IMR-90 (cell line): Measurements from ENCODE around the gene EBLN1. TPM values are rescaled to one million over a fixed set of nuclear protein-coding genes. Genes with fewer than 3 reads are reported as not detected.

Source experiments
- ATAC-seq: fragments of 200-7000 bp; cut with Tn5 transposase; 2 replicates; pipeline ENCODE4 v1.9.1; 2020; ENCODE audit warnings: low read depth, mild to moderate bottlenecking, moderate library complexity
- BruUV-seq: library from RNA; stranded (reverse); fragments of 400-500 nt; replicated peaks from 2 replicates; lab custom pipeline; 2021; lab: Mats Ljungman, UMichigan
- CTCF ChIA-PET: fragments of 300-600 bp; formaldehyde crosslinking; extraction: SDS; loops from one replicate; lab custom pipeline; 2021; ENCODE audit warnings: antibody characterized with exemption; lab: Yijun Ruan, JAX
- POLR2A ChIA-PET: fragments of 300-600 bp; sonication (Branson Sonifier 250); formaldehyde crosslinking; loops from one replicate; lab custom pipeline; 2022; ENCODE audit warnings: antibody characterized with exemption; ENCODE audit not compliant: unreplicated experiment; lab: Charles Lee
- DNase-seq: peaks from one replicate; pipeline ENCODE4 v3.0.0; 2013
- H2AFZ ChIP-seq: replicated peaks from 2 replicates; pipeline ENCODE3; 2013; ENCODE audit warnings: low read length, mild to moderate bottlenecking; ENCODE audit not compliant: poor library complexity
- H2AK5ac ChIP-seq: 2 replicates; pipeline ENCODE4 v1.6.1; 2013; ENCODE audit warnings: low read depth, low read length, inconsistent platforms
- H2AK9ac ChIP-seq: replicated peaks from 2 replicates; pipeline ENCODE3; 2013; ENCODE audit warnings: mild to moderate bottlenecking, low read depth, low read length, moderate library complexity; ENCODE audit not compliant: poor library complexity
- H2BK120ac ChIP-seq: 2 replicates; pipeline ENCODE4 v1.6.1; 2013; ENCODE audit warnings: low read depth, low read length, inconsistent platforms
- H2BK15ac ChIP-seq: 3 replicates; pipeline ENCODE4 v1.6.1; 2013; ENCODE audit warnings: low read depth, low read length, inconsistent platforms
- H2BK20ac ChIP-seq: 2 replicates; pipeline ENCODE4 v1.6.1; 2013; ENCODE audit warnings: low read depth, mild to moderate bottlenecking, inconsistent platforms, low read length, moderate library complexity
- H2BK5ac ChIP-seq: 2 replicates; pipeline ENCODE4 v1.6.1; 2013; ENCODE audit warnings: mild to moderate bottlenecking, low read depth, low read length, inconsistent platforms; ENCODE audit not compliant: poor library complexity, severe bottlenecking
- H3K14ac ChIP-seq: replicated peaks from 2 replicates; pipeline ENCODE4 v1.6.1; 2013; ENCODE audit warnings: low read depth, low read length, inconsistent platforms
- H3K18ac ChIP-seq: 2 replicates; pipeline ENCODE4 v1.6.1; 2013; ENCODE audit warnings: low read depth, low read length, control low read depth
- H3K23ac ChIP-seq: 2 replicates; pipeline ENCODE4 v1.6.1; 2013; ENCODE audit warnings: low read depth, low read length, inconsistent platforms
- H3K27ac ChIP-seq: 2 replicates; pipeline ENCODE4 v1.5.1; 2013; ENCODE audit warnings: mild to moderate bottlenecking, control low read depth, low read length; ENCODE audit not compliant: insufficient read depth
- H3K27me3 ChIP-seq: 2 replicates; pipeline ENCODE4 v1.6.1; 2013; ENCODE audit warnings: low read length; ENCODE audit not compliant: control insufficient read depth, insufficient read depth
- H3K36me3 ChIP-seq: 2 replicates; pipeline ENCODE4 v1.6.1; 2013; ENCODE audit warnings: low read length, mixed read lengths; ENCODE audit not compliant: control insufficient read depth, insufficient read depth
- H3K4ac ChIP-seq: 2 replicates; pipeline ENCODE4 v1.6.1; 2013; ENCODE audit warnings: low read depth, low read length, inconsistent platforms
- H3K4me1 ChIP-seq: 2 replicates; pipeline ENCODE4 v1.6.1; 2013; ENCODE audit warnings: low read length, mixed read lengths; ENCODE audit not compliant: control insufficient read depth, insufficient read depth
- H3K4me2 ChIP-seq: 2 replicates; pipeline ENCODE4 v1.6.1; 2013; ENCODE audit warnings: low read depth, mild to moderate bottlenecking, control low read depth, low read length, moderate library complexity
- H3K4me3 ChIP-seq: 2 replicates; pipeline ENCODE4 v1.5.1; 2013; ENCODE audit warnings: low read depth, mild to moderate bottlenecking, control low read depth, low read length, moderate library complexity; ENCODE audit not compliant: insufficient read depth
- H3K56ac ChIP-seq: 2 replicates; pipeline ENCODE4 v1.6.1; 2013; ENCODE audit warnings: low read length, inconsistent platforms; ENCODE audit not compliant: insufficient read depth; ENCODE audit errors: extremely low read depth
- H3K79me1 ChIP-seq, 2 experiments: 2 replicates each; pipeline ENCODE4 v1.6.1; 2013; ENCODE audit warnings: low read length in 2 of 2, inconsistent platforms in 1 of 2, low read depth in 1 of 2
- H3K9ac ChIP-seq: 2 replicates; pipeline ENCODE4 v1.6.1; 2013; ENCODE audit warnings: low read depth, low read length, control low read depth
- H3K9me1 ChIP-seq: 2 replicates; pipeline ENCODE4 v1.6.1; 2013; ENCODE audit warnings: low read length, inconsistent platforms; ENCODE audit not compliant: insufficient read depth
- H3K9me3 ChIP-seq: 2 replicates; pipeline ENCODE4 v1.6.1; 2013; ENCODE audit warnings: low read length; ENCODE audit not compliant: control insufficient read depth, insufficient read depth
- H4K20me1 ChIP-seq: 2 replicates; pipeline ENCODE4 v1.6.1; 2013; ENCODE audit warnings: low read length, inconsistent platforms; ENCODE audit not compliant: insufficient read depth
- H4K5ac ChIP-seq: 2 replicates; pipeline ENCODE4 v1.6.1; 2013; ENCODE audit warnings: mild to moderate bottlenecking, low read depth, low read length, control low read depth
- H4K8ac ChIP-seq, 2 experiments: 2 replicates each; pipeline ENCODE4 v1.6.1; 2013; ENCODE audit warnings: low read depth in 2 of 2, low read length in 2 of 2, control low read depth in 1 of 2, inconsistent platforms in 1 of 2
- H4K91ac ChIP-seq: 2 replicates; pipeline ENCODE4 v1.6.1; 2013; ENCODE audit warnings: low read depth, low read length, inconsistent platforms; ENCODE audit not compliant: insufficient read depth
- BHLHE40 ChIP-seq: fragments of 150-350 bp; IDR thresholded peaks from 2 replicates; pipeline ENCODE4 v1.6.1; 2016; ENCODE audit warnings: mild to moderate bottlenecking, low read depth, low read length
- CEBPB ChIP-seq: IDR thresholded peaks from 2 replicates; pipeline ENCODE4 v1.6.1; 2012; ENCODE audit warnings: low read depth, low read length, improper control_type of control experiment
- CHD1 ChIP-seq: IDR thresholded peaks from 2 replicates; pipeline ENCODE4 v1.6.1; 2012; ENCODE audit warnings: low read depth, low read length, improper control_type of control experiment
- FOS ChIP-seq: fragments of 150-350 bp; IDR thresholded peaks from 2 replicates; pipeline ENCODE4 v1.6.1; 2016; ENCODE audit warnings: low read depth, low read length
- MAFK ChIP-seq: IDR thresholded peaks from 2 replicates; pipeline ENCODE4 v1.6.1; 2012; ENCODE audit warnings: low read depth, low read length, improper control_type of control experiment
- MAZ ChIP-seq: IDR thresholded peaks from 2 replicates; pipeline ENCODE4 v1.6.1; 2012; ENCODE audit warnings: low read depth, mild to moderate bottlenecking, low read length, improper control_type of control experiment, moderate library complexity, borderline replicate concordance
- MXI1 ChIP-seq: IDR thresholded peaks from 2 replicates; pipeline ENCODE4 v1.6.1; 2012; ENCODE audit warnings: low read depth, mild to moderate bottlenecking, low read length, moderate library complexity, borderline replicate concordance
- NFE2L2 ChIP-seq: fragments of 150-350 bp; IDR thresholded peaks from 2 replicates; pipeline ENCODE4 v1.6.1; 2016; ENCODE audit warnings: low read depth, mild to moderate bottlenecking, low read length
- POLR2A ChIP-seq: IDR thresholded peaks from 2 replicates; pipeline ENCODE4 v1.6.1; 2012; ENCODE audit warnings: mild to moderate bottlenecking, low read depth, low read length
- RAD21 ChIP-seq: IDR thresholded peaks from 2 replicates; pipeline ENCODE4 v1.6.1; 2012; ENCODE audit warnings: low read length, improper control_type of control experiment
- RCOR1 ChIP-seq: IDR thresholded peaks from 2 replicates; pipeline ENCODE4 v1.6.1; 2012; ENCODE audit warnings: mild to moderate bottlenecking, low read length, improper control_type of control experiment; ENCODE audit not compliant: insufficient replicate concordance
- RFX5 ChIP-seq: IDR thresholded peaks from 2 replicates; pipeline ENCODE4 v1.8.0; 2012; ENCODE audit warnings: low read depth, mild to moderate bottlenecking, low read length, moderate library complexity
- SMC3 ChIP-seq: fragments of 150-350 bp; IDR thresholded peaks from 2 replicates; pipeline ENCODE4 v1.6.1; 2016; ENCODE audit warnings: low read depth, mild to moderate bottlenecking, antibody characterized with exemption, low read length, moderate library complexity
- WGBS, 2 experiments: methylation state at CpG; one replicate each; pipeline versions ENCODE4 v1.1.5 to v1.1.7; 2013; ENCODE audit warnings: missing lambda C conversion rate in 2 of 2; ENCODE audit not compliant: insufficient read length in 1 of 2; ENCODE audit errors: extremely low coverage in 2 of 2; 5-methylcytosine and 5-hydroxymethylcytosine counted together
- dilution Hi-C: fragments of 300-500 bp; cut with HindIII; formaldehyde crosslinking; loops from one replicate; pipeline ENCODE4 v1.14.3; 2018; ENCODE audit warnings: low sequenced_read_pairs; ENCODE audit not compliant: unreplicated experiment
- in situ Hi-C: fragments of 300-500 bp; cut with MboI; formaldehyde crosslinking; loops from 3 replicates; pipeline ENCODE4 v1.14.3; 2019; ENCODE audit warnings: low sequenced_read_pairs, inconsistent platforms, mixed read lengths
- intact Hi-C: fragments of 100-400 bp; cut with micrococcal nuclease; formaldehyde crosslinking; loops from 2 replicates; pipeline ENCODE4 v1.10.0; 2022
- polyA plus RNA-seq, 3 experiments: library from polyadenylated mRNA; depleted of rRNA; stranded (reverse); fragments of >200 nt; gene quantifications; 2 replicates each; pipeline ENCODE4 v1.2.3, GENCODE V29; 2012; ENCODE audit warnings: low replicate concordance in 1 of 3
- total RNA-seq: library from RNA; depleted of rRNA; stranded (reverse); fragments of >200 nt; gene quantifications from 2 replicates; pipeline ENCODE4 v1.2.3, GENCODE V29; 2012
- TF ChIP-seq, protein P1 (sequence below): conservative IDR thresholded peaks from 2 replicates; pipeline ENCODE4 v1.5.1; 2012; ENCODE audit warnings: mild to moderate bottlenecking, low read depth, low read length, improper control_type of control experiment
- TF ChIP-seq, protein P2 (sequence below): fragments of 150-350 bp; IDR thresholded peaks from 2 replicates; pipeline ENCODE4 v1.6.1; 2016; ENCODE audit warnings: low read depth, mild to moderate bottlenecking, low read length, moderate library complexity, borderline replicate concordance
- TF ChIP-seq, protein P3 (sequence below): fragments of 150-350 bp; IDR thresholded peaks from 2 replicates; pipeline ENCODE4 v1.6.1; 2017; ENCODE audit warnings: mild to moderate bottlenecking, antibody characterized with exemption, low read length, low read depth

The EBLN1 gene
- total and polyA plus RNA-seq, 2 of the 4 experiments (the other 2 are of a cell fraction) = not detected

DNA sequence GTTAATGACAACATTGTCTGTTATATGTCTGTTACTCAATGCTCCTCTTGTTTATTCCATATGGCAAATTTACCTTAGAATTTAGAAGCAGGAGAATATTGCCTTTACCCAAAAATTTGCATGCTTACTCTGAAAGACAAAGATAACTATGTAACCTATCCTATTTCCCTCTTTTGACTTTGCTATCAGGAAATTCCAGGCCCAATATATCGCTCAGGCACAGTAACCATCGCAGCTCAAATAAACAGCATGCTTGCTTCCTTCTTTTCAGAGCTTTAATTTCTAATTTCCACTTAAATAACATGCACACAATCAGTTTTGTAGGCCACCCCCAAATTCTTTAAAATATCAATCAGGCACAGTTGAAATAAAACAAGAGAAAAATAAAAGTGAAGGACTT, 57.8 kb downstream of the EBLN1 start:
- BruUV-seq = no TSS peak
- Histone ChIP-seq H3K23ac (no peak overlapping the region), H4K91ac (no peak overlapping the region), H4K8ac (no peak overlapping the region), H2AK5ac (no peak overlapping the region), H3K27ac (no peak overlapping the region), H3K4me3 (no peak overlapping the region), H3K9ac (no peak overlapping the region), H4K5ac (no peak overlapping the region), H2AFZ (no peak overlapping the region), H3K4me1 (no peaks in the 10 kb centered on the region), H3K14ac (no peak overlapping the region), H3K18ac (no peak overlapping the region), H4K20me1 (no peaks in the 10 kb centered on the region), H2AK9ac (no peak overlapping the region), H3K27me3 (no peaks in the 10 kb centered on the region), H3K9me3 (no peaks in the 10 kb centered on the region), H2BK20ac (no peak overlapping the region), H2BK15ac (no peak overlapping the region), H3K36me3 (no peaks in the 10 kb centered on the region), H3K4me2 (no peak overlapping the region), H2BK5ac (no peak overlapping the region), H3K56ac (no peak overlapping the region), H3K4ac (no peak overlapping the region), H3K9me1 (no peaks in the 10 kb centered on the region), H3K79me1 (no peaks in the 10 kb centered on the region), H2BK120ac (no peak overlapping the region)
- POLR2A ChIA-PET = no interaction called here
- ATAC-seq (no peak), DNase-seq (no peak)
- TF ChIP-seq MXI1 = no peak
- TF ChIP-seq POLR2A = no peak
- TF ChIP-seq RFX5 = no peak
- no peak for TF ChIP-seq RCOR1
- no peak for TF ChIP-seq NFE2L2
- no peak for TF ChIP-seq FOS
- no peak for TF ChIP-seq CHD1
- TF ChIP-seq RAD21 = no peak
- TF ChIP-seq, protein P1, sequence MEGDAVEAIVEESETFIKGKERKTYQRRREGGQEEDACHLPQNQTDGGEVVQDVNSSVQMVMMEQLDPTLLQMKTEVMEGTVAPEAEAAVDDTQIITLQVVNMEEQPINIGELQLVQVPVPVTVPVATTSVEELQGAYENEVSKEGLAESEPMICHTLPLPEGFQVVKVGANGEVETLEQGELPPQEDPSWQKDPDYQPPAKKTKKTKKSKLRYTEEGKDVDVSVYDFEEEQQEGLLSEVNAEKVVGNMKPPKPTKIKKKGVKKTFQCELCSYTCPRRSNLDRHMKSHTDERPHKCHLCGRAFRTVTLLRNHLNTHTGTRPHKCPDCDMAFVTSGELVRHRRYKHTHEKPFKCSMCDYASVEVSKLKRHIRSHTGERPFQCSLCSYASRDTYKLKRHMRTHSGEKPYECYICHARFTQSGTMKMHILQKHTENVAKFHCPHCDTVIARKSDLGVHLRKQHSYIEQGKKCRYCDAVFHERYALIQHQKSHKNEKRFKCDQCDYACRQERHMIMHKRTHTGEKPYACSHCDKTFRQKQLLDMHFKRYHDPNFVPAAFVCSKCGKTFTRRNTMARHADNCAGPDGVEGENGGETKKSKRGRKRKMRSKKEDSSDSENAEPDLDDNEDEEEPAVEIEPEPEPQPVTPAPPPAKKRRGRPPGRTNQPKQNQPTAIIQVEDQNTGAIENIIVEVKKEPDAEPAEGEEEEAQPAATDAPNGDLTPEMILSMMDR = no peak
- no peak for TF ChIP-seq MAFK
- TF ChIP-seq, protein P2, sequence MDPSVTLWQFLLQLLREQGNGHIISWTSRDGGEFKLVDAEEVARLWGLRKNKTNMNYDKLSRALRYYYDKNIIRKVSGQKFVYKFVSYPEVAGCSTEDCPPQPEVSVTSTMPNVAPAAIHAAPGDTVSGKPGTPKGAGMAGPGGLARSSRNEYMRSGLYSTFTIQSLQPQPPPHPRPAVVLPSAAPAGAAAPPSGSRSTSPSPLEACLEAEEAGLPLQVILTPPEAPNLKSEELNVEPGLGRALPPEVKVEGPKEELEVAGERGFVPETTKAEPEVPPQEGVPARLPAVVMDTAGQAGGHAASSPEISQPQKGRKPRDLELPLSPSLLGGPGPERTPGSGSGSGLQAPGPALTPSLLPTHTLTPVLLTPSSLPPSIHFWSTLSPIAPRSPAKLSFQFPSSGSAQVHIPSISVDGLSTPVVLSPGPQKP = no peak
- TF ChIP-seq MAZ = no peak
- no peak for TF ChIP-seq SMC3
- TF ChIP-seq CEBPB = no peak
- TF ChIP-seq BHLHE40 = no peak
- TF ChIP-seq, protein P3, sequence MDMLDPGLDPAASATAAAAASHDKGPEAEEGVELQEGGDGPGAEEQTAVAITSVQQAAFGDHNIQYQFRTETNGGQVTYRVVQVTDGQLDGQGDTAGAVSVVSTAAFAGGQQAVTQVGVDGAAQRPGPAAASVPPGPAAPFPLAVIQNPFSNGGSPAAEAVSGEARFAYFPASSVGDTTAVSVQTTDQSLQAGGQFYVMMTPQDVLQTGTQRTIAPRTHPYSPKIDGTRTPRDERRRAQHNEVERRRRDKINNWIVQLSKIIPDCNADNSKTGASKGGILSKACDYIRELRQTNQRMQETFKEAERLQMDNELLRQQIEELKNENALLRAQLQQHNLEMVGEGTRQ = no peak
- dilution Hi-C loops = no loop called here
- CTCF ChIA-PET = no interaction called here
- in situ Hi-C loops = no loop called here
- no CpG with 5 or more reads among the region's 2 CpGs for WGBS, 2 experiments
- intact Hi-C loops = no loop called here
